ENCODE data around the gene IMPDH2. TPM values are rescaled to one million over a fixed set of nuclear protein-coding genes. Genes with fewer than 3 reads are reported as not detected.
A peak's percentile ranks its signal among the peaks of the same experiment; 100 is the strongest.

The IMPDH2 gene
- total and polyA plus RNA-seq, 2 donors from 2014 or later, result 99.9 to 132 TPM

GRCh38 chr3:49021213-49021812 lies 7.9 kb downstream of the IMPDH2 start:
- FAIRE-seq (peak; percentile 83), DNase-seq (peak; percentile 98 to 100 (median 99))
- Histone ChIP-seq H3K36me3 (ENCODE audit: control insufficient read depth in 2 of 3, insufficient read depth in 3 of 3, low read length in 3 of 3) (peaks cover 7 to 27% (median 17%) of the 10 kb centered on the region in 3 donors), H3K4me3 (ENCODE audit: low read length in 3 of 3) (peak overlapping the region; percentile 90 to 97 (median 92)), H3K4me1 (ENCODE audit: control insufficient read depth in 2 of 3, insufficient read depth in 2 of 3, low read depth in 1 of 3, low read length in 3 of 3) (peaks cover 0 to 33% (median 7%) of the 10 kb centered on the region in 3 donors), H3K9me3 (ENCODE audit: control insufficient read depth in 2 of 3, insufficient read depth in 1 of 3, low read length in 3 of 3) (no peaks in the 10 kb centered on the region), H3K27ac (ENCODE audit: low read depth in 2 of 2, low read length in 2 of 2) (peak overlapping the region; percentile 98 to 99), H3K27me3 (ENCODE audit: control insufficient read depth, insufficient read depth, low read length) (no peaks in the 10 kb centered on the region), H3K9ac (ENCODE audit: low read length in 3 of 3) (peak overlapping the region; percentile 82 to 100 (median 95))
- peak; percentile 5 for TF ChIP-seq CTCF (IDR thresholded peaks at IDR 0.05; ENCODE audit: borderline replicate concordance, extremely low read depth, insufficient read depth)
- intact Hi-C loops (cut with DNase I), result no loop called here

GRCh38 chr3:49020330-49021212 lies 8.6 kb downstream of the IMPDH2 start:
- no peak for FAIRE-seq
- Histone ChIP-seq H3K27me3 (ENCODE audit: control insufficient read depth, insufficient read depth, low read length) (no peaks in the 10 kb centered on the region), H3K4me3 (ENCODE audit: low read length in 3 of 3) (peak overlapping the region; percentile 77 to 97 (median 90)), H3K27ac (ENCODE audit: low read depth in 2 of 2, low read length in 2 of 2) (peak overlapping the region; percentile 98 to 99), H3K9me3 (ENCODE audit: control insufficient read depth in 2 of 3, insufficient read depth in 1 of 3, low read length in 3 of 3) (no peaks in the 10 kb centered on the region), H3K36me3 (ENCODE audit: control insufficient read depth in 2 of 3, insufficient read depth in 3 of 3, low read length in 3 of 3) (peaks cover 7 to 26% (median 23%) of the 10 kb centered on the region in 3 donors), H3K9ac (ENCODE audit: low read length in 3 of 3) (peak overlapping the region; percentile 82 to 100 (median 95)), H3K4me1 (ENCODE audit: control insufficient read depth in 2 of 3, insufficient read depth in 2 of 3, low read depth in 1 of 3, low read length in 3 of 3) (peaks cover 0 to 33% (median 7%) of the 10 kb centered on the region in 3 donors)
- intact Hi-C loops (cut with DNase I), result no loop called here
- DNase-seq, result peak in 4 of 5 donors; percentile 22 to 90 (median 56)
- no peak for TF ChIP-seq CTCF (IDR thresholded peaks at IDR 0.05; ENCODE audit: borderline replicate concordance, extremely low read depth, insufficient read depth)

- peak overlapping the region in 1 of 3 donors; percentile 100 for H3K9ac ChIP-seq (ENCODE audit: low read length in 3 of 3)
- peaks cover 5 to 26% (median 22%) of the 10 kb centered on the region in 3 donors for H3K36me3 ChIP-seq (ENCODE audit: control insufficient read depth in 2 of 3, insufficient read depth in 3 of 3, low read length in 3 of 3)
- H3K4me3 ChIP-seq (ENCODE audit: low read length in 3 of 3), result peak overlapping the region; percentile 77 to 97 (median 90)
- intact Hi-C loops (cut with DNase I), result no loop called here
- TF ChIP-seq CTCF (IDR thresholded peaks at IDR 0.05; ENCODE audit: borderline replicate concordance, extremely low read depth, insufficient read depth), result no peak
- peak in 1 of 5 donors; percentile 48 for DNase-seq
- no peaks in the 10 kb centered on the region for H3K9me3 ChIP-seq (ENCODE audit: control insufficient read depth in 2 of 3, insufficient read depth in 1 of 3, low read length in 3 of 3)
- peak overlapping the region in 1 of 2 donors; percentile 99 for H3K27ac ChIP-seq (ENCODE audit: low read depth in 2 of 2, low read length in 2 of 2)
- no peak for FAIRE-seq
- no peaks in the 10 kb centered on the region for H3K27me3 ChIP-seq (ENCODE audit: control insufficient read depth, insufficient read depth, low read length)
- peaks cover 0 to 29% (median 7%) of the 10 kb centered on the region in 3 donors for H3K4me1 ChIP-seq (ENCODE audit: control insufficient read depth in 2 of 3, insufficient read depth in 2 of 3, low read depth in 1 of 3, low read length in 3 of 3)
Observed at GRCh38 chr3:49019941-49020329, 9.3 kb downstream of the IMPDH2 start.
